GM21723 (cell line): Measurements from ENCODE around the gene NRG4.
"Not testable (repeated sequence)": the region's sequence is repeated elsewhere in the genome, so short reads cannot be mapped to it uniquely, and the experiment has no call there.

ENCODE experiments used
- ATAC-seq: cut with Tn5 transposase; IDR thresholded peaks from one replicate; pipeline ENCODE4 v1.9.1; 2021; ENCODE audit warnings: mild to moderate bottlenecking, moderate library complexity; ENCODE audit not compliant: unreplicated experiment

NRG4 gene

GRCh38 chr15:75994220-75994619 is 18.0 kb downstream of the NRG4 start:
- ATAC-seq = no peak

- ATAC-seq = no peak
Measured at GRCh38 chr15:75992897-75993296, 19.3 kb downstream of the NRG4 start.

- ATAC-seq = no peak
Measured at GRCh38 chr15:75989875-75990274, 22.3 kb downstream of the NRG4 start.

DNA sequence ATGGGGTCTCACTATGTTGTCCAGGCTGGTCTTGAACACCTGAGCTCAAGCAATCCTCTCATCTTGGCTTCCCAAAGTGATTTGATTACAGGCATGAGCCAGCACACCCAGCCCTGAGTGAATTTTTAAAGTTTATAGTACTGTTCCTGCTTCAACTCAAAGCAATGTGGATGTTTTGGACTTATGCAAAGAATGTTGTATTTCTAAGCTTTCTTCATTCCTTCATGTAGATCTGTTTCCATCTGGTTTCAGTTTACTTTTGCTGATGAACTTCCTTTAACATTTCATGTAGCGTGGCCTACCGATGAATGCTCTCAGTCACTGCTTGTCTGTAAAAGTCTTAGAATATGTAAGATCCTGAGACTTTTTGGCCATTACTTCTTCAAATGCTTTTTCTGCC is 23.2 kb downstream of the NRG4 start:
- no peak for ATAC-seq

DNA sequence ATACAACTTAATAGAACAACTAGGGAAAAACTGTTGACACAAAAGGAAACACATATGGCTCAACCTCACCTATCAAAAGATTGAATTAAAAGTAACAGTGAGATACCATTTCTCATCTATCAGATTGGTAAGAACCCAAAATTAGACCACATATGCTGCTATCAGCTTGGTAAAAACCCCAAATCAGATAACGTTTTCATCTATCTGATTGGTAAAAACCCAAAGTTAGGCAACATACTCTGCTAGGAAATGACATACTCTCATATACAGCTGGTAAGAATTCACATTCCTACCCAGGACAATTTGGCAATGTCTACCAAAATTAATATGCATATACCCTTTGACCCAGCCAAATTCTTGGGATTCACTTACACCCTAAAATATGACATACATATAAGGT is 26.3 kb downstream of the NRG4 start:
- no peak for ATAC-seq

DNA sequence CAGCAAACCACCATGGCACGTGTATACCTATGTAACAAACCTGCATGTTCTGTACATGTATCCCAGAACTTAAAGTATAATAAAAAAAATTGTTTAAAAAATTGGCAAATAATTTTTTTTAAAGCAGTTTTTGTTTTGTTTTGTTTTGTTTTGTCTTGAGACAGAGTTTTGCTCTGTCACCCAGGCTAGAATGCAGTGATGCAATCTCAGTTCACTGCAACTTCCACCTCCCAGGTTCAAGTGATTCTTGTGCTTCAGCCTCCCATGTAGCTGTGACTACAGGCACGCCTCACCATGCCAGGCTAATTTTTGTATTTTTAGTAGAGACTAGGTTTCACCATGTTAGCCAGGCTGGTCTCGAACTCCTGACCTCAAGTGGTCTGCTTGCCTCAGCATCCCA is 27.5 kb downstream of the NRG4 start:
- not testable (repeated sequence) for ATAC-seq

DNA sequence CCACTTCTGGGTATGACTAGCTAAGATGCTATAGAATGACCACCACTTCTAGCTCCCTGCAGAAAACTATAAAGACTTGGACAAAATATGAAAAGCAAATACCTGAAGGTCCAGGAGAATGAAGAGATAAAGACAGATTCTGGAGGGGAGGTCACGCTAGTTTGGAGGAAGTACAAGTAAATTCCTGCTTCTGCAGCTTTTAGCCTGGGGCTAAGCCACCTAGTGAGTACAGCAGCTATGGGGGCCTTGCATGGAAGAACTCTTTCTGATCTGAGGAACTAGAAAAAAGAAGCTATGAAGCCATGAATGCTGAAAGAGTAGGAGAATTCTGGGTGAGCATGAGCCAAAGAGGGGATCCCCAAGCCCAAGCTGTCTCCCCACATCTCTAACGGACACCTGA is 29.8 kb downstream of the NRG4 start:
- no peak for ATAC-seq

DNA sequence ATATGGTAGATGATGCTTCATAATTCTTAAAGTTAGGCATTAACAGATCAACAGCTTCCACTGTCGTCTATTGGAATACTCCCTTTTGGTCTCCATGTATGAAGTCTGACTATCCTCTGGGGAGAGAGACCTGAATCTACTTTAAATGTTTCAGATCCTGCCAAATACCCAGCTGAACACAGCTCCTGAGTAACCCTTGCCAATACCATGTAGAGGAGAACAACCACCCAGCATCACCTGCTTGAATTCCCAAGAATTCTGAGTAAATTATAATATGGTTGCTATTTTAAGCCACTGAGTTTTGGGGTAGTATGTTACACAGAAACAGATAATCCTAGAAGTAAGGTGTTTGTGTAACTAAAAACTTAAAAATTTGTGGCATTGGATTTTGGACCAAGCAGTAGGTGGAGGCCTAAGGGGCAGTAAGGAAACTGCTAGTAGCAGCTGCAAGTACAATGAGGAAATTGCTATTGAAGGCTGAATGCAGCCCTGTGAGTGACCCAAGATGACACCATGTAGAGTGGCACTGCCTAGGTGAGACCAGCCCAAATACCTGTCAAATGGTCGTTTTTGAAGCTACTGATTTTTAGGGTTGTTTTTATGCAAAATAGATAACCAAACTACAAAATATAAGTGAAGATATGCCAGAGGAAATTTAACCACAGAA is 30.9 kb downstream of the NRG4 start:
- ATAC-seq = no peak

GRCh38 chr15:75976766-75977165 is 35.5 kb downstream of the NRG4 start:
- ATAC-seq = not testable (repeated sequence)

GRCh38 chr15:75966073-75966472 is 46.2 kb downstream of the NRG4 start:
- no peak for ATAC-seq

GRCh38 chr15:75961331-75961730 is 50.9 kb downstream of the NRG4 start:
- no peak for ATAC-seq

- ATAC-seq = no peak
Measured at GRCh38 chr15:75955720-75956119, 56.5 kb downstream of the NRG4 start.

DNA sequence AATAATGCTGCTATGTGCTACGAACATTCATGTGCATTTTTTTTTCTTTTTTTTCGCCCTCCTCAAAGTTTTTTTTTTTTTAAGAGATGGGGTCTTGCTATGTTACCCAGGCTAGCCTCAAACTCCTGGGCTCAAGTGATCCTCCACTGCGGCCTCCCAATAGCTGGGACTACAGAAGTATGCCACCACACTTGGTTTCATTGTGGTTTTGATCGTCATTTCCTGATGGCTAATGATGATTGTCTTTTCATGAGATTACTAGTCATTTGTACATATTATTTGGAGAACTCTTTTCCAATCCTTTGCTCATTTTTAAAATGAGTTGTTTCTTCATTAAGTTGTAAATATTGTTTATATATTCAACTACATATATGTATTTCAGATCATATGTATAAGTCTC is 59.7 kb downstream of the NRG4 start:
- no peak for ATAC-seq

- no peak for ATAC-seq
Measured at GRCh38 chr15:75948761-75949296, 63.4 kb downstream of the NRG4 start.

DNA sequence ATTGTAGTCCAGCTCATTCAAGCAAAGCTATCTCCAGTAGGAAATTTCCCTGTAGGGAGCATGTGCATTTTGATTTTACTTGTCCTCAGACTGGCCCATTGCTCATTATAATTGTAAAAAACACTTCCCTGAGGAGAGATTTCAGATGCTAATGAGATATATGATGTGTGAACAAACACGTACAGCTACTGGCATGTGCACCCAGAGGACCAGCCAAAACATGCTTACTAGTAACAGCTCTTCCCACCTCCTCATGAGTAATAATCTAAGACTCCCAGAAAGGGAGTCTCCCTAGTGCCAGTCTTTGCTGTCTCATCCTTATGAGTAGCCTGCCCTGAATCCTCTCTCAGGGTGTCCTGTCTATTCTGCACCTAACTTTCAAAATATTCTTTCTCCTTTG is 65.1 kb downstream of the NRG4 start:
- ATAC-seq = no peak

- ATAC-seq = no peak
Measured at GRCh38 chr15:75945953-75946352, 66.3 kb downstream of the NRG4 start.

GRCh38 chr15:75943713-75944215 is 68.5 kb downstream of the NRG4 start:
- no peak for ATAC-seq

GRCh38 chr15:75943246-75943645 is 69.0 kb downstream of the NRG4 start:
- no peak for ATAC-seq

DNA sequence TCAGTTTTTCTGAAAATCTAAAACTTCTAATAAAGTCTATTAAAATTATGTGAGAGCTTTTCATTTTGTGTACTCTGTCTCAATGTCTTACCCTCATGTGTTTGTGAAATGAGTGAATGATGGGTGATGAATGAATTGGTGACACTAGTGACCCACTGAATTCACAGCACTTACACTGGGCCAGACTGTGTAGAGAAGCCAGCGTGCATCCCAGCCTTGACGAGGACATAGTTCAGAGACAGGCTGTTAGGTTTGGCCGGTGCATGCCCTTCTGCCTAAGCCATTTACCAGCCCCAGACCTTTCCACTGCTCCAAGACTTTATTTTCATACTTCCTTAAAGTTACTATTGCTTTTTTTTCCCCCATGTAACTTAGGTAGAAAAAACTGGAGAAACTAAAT is 69.8 kb downstream of the NRG4 start:
- no peak for ATAC-seq

- ATAC-seq = no peak
Measured at GRCh38 chr15:75930866-75931265, 81.4 kb downstream of the NRG4 start.

DNA sequence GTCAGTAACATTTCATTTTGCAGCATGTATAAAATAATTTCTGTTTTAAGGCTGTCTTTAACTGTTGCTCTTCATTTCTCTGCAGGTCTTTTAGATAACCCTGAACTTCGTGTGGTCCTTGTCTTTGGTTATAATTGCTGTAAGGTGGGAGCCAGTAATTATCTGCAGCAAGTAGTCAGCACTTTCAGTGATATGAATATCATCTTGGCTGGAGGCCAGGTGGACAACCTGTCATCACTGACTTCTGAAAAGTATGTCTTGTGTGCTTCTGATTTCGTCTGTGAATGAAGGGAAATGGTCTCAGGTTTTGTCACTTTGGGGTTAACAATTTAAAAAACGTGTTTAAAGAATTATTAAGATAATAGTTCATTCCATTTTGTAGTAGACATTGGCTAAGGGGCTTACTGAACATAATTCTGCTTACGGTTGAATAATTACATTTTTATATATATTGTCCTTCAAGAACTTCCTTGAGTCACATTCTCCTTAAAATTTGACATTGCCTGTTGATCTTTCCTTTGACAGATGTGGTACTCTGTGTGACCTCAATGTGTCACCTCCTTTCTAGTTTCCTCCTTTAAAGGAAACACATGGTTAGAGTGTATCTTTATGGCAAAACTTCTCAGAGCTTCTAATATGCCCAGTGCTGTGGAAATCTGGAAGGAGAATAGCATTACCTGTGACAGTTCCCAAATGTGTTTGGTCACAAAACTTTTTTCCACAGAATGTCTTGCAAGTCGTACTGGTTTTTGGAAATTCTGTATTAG is 82.2 kb downstream of the NRG4 start:
- ATAC-seq = no peak
